OCI-LY1 (cell line): ENCODE measurements around the gene SLC39A10.

Source experiments
- H2AFZ ChIP-seq: fragments of 200-600 bp; sonication (generic), shearing (Covaris generic); 2 replicates; pipeline ENCODE4 v1.6.0; 2014; ENCODE audit warnings: antibody characterized with exemption, mild to moderate bottlenecking, low read length
- H3F3A ChIP-seq: fragments of 200-600 bp; sonication (generic), shearing (Covaris generic); 2 replicates; pipeline ENCODE4 v1.6.0; 2014; ENCODE audit warnings: mild to moderate bottlenecking, antibody characterized with exemption, low read length, moderate library complexity; ENCODE audit not compliant: insufficient read depth
- H3K27ac ChIP-seq: fragments of 200-600 bp; sonication (generic); 2 replicates; pipeline ENCODE4 v1.5.1; 2014; ENCODE audit warnings: low read length, mixed run types, mild to moderate bottlenecking, low read depth; ENCODE audit not compliant: poor library complexity, severe bottlenecking
- H3K27me3 ChIP-seq: fragments of 200-600 bp; sonication (generic); 2 replicates; pipeline ENCODE4 v1.6.0; 2014; ENCODE audit warnings: antibody characterized with exemption, mild to moderate bottlenecking, low read length, moderate library complexity; ENCODE audit not compliant: insufficient read depth
- H3K36me3 ChIP-seq: fragments of 200-600 bp; sonication (generic); 2 replicates; pipeline ENCODE4 v1.6.1; 2014; ENCODE audit warnings: mild to moderate bottlenecking, antibody characterized with exemption, low read length, moderate library complexity, mixed read lengths; ENCODE audit not compliant: insufficient read depth
- H3K4me1 ChIP-seq: fragments of 200-600 bp; sonication (generic); 2 replicates; pipeline ENCODE4 v1.5.1; 2014; ENCODE audit warnings: mild to moderate bottlenecking, low read length, moderate library complexity; ENCODE audit not compliant: insufficient read depth, severe bottlenecking
- H3K4me2 ChIP-seq: fragments of 200-600 bp; sonication (generic), shearing (Covaris generic); 2 replicates; pipeline ENCODE4 v1.6.1; 2014; ENCODE audit warnings: low read length
- H3K4me3 ChIP-seq: fragments of 200-600 bp; sonication (generic); 2 replicates; pipeline ENCODE4 v1.5.1; 2014; ENCODE audit warnings: low read length, low read depth, mild to moderate bottlenecking, mixed read lengths; ENCODE audit not compliant: poor library complexity, severe bottlenecking
- H3K79me2 ChIP-seq: fragments of 200-600 bp; shearing (Covaris generic); 2 replicates; pipeline ENCODE4 v1.6.1; 2016; ENCODE audit warnings: mixed run types, low read length, mixed read lengths; ENCODE audit not compliant: insufficient read depth
- H3K9ac ChIP-seq: fragments of 200-600 bp; sonication (generic), shearing (Covaris generic); 2 replicates; pipeline ENCODE4 v1.6.1; 2014; ENCODE audit warnings: mild to moderate bottlenecking, low read length, mixed read lengths
- H3K9me2 ChIP-seq: fragments of 200-600 bp; sonication (generic), shearing (Covaris generic); 2 replicates; pipeline ENCODE4 v1.6.1; 2014; ENCODE audit warnings: low read depth, mild to moderate bottlenecking, low read length, mixed read lengths
- H3K9me3 ChIP-seq: fragments of 200-600 bp; shearing (Covaris generic); 2 replicates; pipeline ENCODE4 v1.6.1; 2014; ENCODE audit warnings: low read length, mixed read lengths
- H4K20me1 ChIP-seq: fragments of 200-600 bp; sonication (generic), shearing (Covaris generic); 2 replicates; pipeline ENCODE4 v1.6.0; 2016; ENCODE audit warnings: mild to moderate bottlenecking, low read length; ENCODE audit not compliant: insufficient read depth
- EZH2 ChIP-seq: fragments of 200-600 bp; sonication (generic), shearing (Covaris generic); IDR thresholded peaks from 2 replicates; pipeline ENCODE4 v1.8.0; 2017; ENCODE audit warnings: borderline replicate concordance, mixed run types, mild to moderate bottlenecking, antibody characterized with exemption, low read length, moderate library complexity, mixed read lengths
- TF ChIP-seq, protein P1 (sequence below): fragments of 200-600 bp; sonication (generic), shearing (Covaris generic); IDR thresholded peaks from 2 replicates; pipeline ENCODE4 v1.5.1; 2017; ENCODE audit warnings: mild to moderate bottlenecking, antibody characterized with exemption, low read length, moderate library complexity, mixed read lengths

Gene SLC39A10

DNA sequence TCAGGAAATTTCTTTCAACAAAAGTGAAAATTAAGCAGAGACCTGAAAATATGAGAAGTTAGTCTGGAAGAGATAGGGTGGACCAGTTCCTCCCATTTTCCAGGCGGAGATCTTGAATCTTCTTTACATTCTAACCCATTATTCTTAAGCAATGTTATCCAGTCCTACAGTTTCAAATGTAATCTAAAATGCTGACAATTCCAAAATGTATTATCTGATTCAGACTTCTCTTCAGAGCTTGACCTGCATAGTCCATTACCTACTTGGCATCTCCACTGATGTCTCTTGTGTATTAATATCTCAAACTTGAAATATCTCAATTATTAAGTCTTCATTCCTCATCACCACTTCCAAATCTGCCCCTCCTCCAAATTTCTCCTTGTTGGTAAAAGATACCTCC is 28.4 kb upstream of the SLC39A10 start:
- H3K4me3 ChIP-seq = no peak overlapping the region
- no peaks in the 10 kb centered on the region for H3K9me2 ChIP-seq
- no peaks in the 10 kb centered on the region for H3K27me3 ChIP-seq
- H3K36me3 ChIP-seq = no peaks in the 10 kb centered on the region
- no peaks in the 10 kb centered on the region for H3K79me2 ChIP-seq
- no peaks in the 10 kb centered on the region for H3K9me3 ChIP-seq
- no peak overlapping the region for H2AFZ ChIP-seq
- H3K27ac ChIP-seq = no peak overlapping the region
- H3K9ac ChIP-seq = no peak overlapping the region
- no peak for TF ChIP-seq EZH2
- TF ChIP-seq, protein P1, sequence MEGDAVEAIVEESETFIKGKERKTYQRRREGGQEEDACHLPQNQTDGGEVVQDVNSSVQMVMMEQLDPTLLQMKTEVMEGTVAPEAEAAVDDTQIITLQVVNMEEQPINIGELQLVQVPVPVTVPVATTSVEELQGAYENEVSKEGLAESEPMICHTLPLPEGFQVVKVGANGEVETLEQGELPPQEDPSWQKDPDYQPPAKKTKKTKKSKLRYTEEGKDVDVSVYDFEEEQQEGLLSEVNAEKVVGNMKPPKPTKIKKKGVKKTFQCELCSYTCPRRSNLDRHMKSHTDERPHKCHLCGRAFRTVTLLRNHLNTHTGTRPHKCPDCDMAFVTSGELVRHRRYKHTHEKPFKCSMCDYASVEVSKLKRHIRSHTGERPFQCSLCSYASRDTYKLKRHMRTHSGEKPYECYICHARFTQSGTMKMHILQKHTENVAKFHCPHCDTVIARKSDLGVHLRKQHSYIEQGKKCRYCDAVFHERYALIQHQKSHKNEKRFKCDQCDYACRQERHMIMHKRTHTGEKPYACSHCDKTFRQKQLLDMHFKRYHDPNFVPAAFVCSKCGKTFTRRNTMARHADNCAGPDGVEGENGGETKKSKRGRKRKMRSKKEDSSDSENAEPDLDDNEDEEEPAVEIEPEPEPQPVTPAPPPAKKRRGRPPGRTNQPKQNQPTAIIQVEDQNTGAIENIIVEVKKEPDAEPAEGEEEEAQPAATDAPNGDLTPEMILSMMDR = no peak
- H4K20me1 ChIP-seq = no peaks in the 10 kb centered on the region
- no peak overlapping the region for H3K4me2 ChIP-seq
- no peaks in the 10 kb centered on the region for H3K4me1 ChIP-seq
- no peaks in the 10 kb centered on the region for H3F3A ChIP-seq

- no peak overlapping the region for H3K9ac ChIP-seq
- no peak overlapping the region for H3K27ac ChIP-seq
- H3K4me1 ChIP-seq = no peaks in the 10 kb centered on the region
- no peaks in the 10 kb centered on the region for H3K9me2 ChIP-seq
- no peaks in the 10 kb centered on the region for H3K36me3 ChIP-seq
- no peaks in the 10 kb centered on the region for H3K9me3 ChIP-seq
- no peaks in the 10 kb centered on the region for H4K20me1 ChIP-seq
- no peak overlapping the region for H3K4me3 ChIP-seq
- TF ChIP-seq EZH2 = no peak
- TF ChIP-seq, protein P1 = no peak
- no peak overlapping the region for H2AFZ ChIP-seq
- no peaks in the 10 kb centered on the region for H3K27me3 ChIP-seq
- H3K4me2 ChIP-seq = no peak overlapping the region
- no peaks in the 10 kb centered on the region for H3F3A ChIP-seq
- no peaks in the 10 kb centered on the region for H3K79me2 ChIP-seq
Measured at GRCh38 chr2:195632856-195633572, 24.0 kb upstream of the SLC39A10 start.

- Histone ChIP-seq H3K4me1 (no peaks in the 10 kb centered on the region), H3K4me2 (no peak overlapping the region), H2AFZ (no peak overlapping the region), H3K9me3 (no peaks in the 10 kb centered on the region), H3K4me3 (no peak overlapping the region), H3K27ac (no peak overlapping the region), H3K79me2 (no peaks in the 10 kb centered on the region), H3K36me3 (no peaks in the 10 kb centered on the region), H3K9me2 (no peaks in the 10 kb centered on the region), H4K20me1 (no peaks in the 10 kb centered on the region), H3F3A (no peaks in the 10 kb centered on the region), H3K9ac (no peak overlapping the region), H3K27me3 (no peaks in the 10 kb centered on the region)
- TF ChIP-seq, protein P1 = no peak
- no peak for TF ChIP-seq EZH2
Measured at GRCh38 chr2:195633573-195633870, 23.5 kb upstream of the SLC39A10 start.
